GM19324 (cell line): Measurements from ENCODE around the gene TMEM168.
"Not testable (repeated sequence)": the region's sequence is repeated elsewhere in the genome, so short reads cannot be mapped to it uniquely, and the experiment has no call there.

Experiments used
- ATAC-seq: cut with Tn5 transposase; IDR thresholded peaks from one replicate; pipeline ENCODE4 v1.9.1; 2021; ENCODE audit warnings: mild to moderate bottlenecking, moderate library complexity; ENCODE audit not compliant: unreplicated experiment, low FRiP score

TMEM168 gene

GRCh38 chr7:112781558-112781957 is 8.6 kb downstream of the TMEM168 start:
- no peak for ATAC-seq

GRCh38 chr7:112781110-112781509 is 9.1 kb downstream of the TMEM168 start:
- ATAC-seq: no peak

- ATAC-seq: no peak
Observed at GRCh38 chr7:112779667-112780066, 10.5 kb downstream of the TMEM168 start.

GRCh38 chr7:112777406-112777805 is 12.8 kb downstream of the TMEM168 start:
- no peak for ATAC-seq

GRCh38 chr7:112771166-112771565 is 19.0 kb downstream of the TMEM168 start:
- ATAC-seq: no peak

GRCh38 chr7:112770051-112770450 is 20.1 kb downstream of the TMEM168 start:
- no peak for ATAC-seq

GRCh38 chr7:112765105-112765504 is 25.1 kb downstream of the TMEM168 start:
- no peak for ATAC-seq

GRCh38 chr7:112763996-112764395 is 26.2 kb downstream of the TMEM168 start:
- no peak for ATAC-seq

GRCh38 chr7:112763298-112763697 is 26.9 kb downstream of the TMEM168 start:
- no peak for ATAC-seq

GRCh38 chr7:112759905-112760304 is 30.3 kb downstream of the TMEM168 start:
- no peak for ATAC-seq

GRCh38 chr7:112757337-112757736 is 32.9 kb downstream of the TMEM168 start:
- ATAC-seq: peak; percentile 83

- ATAC-seq: no peak
Observed at GRCh38 chr7:112753298-112753697, 36.9 kb downstream of the TMEM168 start.

- no peak for ATAC-seq
Observed at GRCh38 chr7:112752576-112752975, 37.6 kb downstream of the TMEM168 start.

- no peak for ATAC-seq
Observed at GRCh38 chr7:112749775-112750174, 40.4 kb downstream of the TMEM168 start.

GRCh38 chr7:112748381-112748780 is 41.8 kb downstream of the TMEM168 start:
- no peak for ATAC-seq

- ATAC-seq: no peak
Observed at GRCh38 chr7:112745635-112746034, 44.6 kb downstream of the TMEM168 start.

- no peak for ATAC-seq
Observed at GRCh38 chr7:112744818-112745217, 45.4 kb downstream of the TMEM168 start.

GRCh38 chr7:112743811-112744210 is 46.4 kb downstream of the TMEM168 start:
- ATAC-seq: no peak

GRCh38 chr7:112740667-112741066 is 49.5 kb downstream of the TMEM168 start:
- no peak for ATAC-seq

- no peak for ATAC-seq
Observed at GRCh38 chr7:112739436-112740180, 50.6 kb downstream of the TMEM168 start.

GRCh38 chr7:112735261-112735660 is 54.9 kb downstream of the TMEM168 start:
- no peak for ATAC-seq

GRCh38 chr7:112731324-112731723 is 58.9 kb downstream of the TMEM168 start:
- not testable (repeated sequence) for ATAC-seq

GRCh38 chr7:112726076-112726475 is 64.1 kb downstream of the TMEM168 start:
- ATAC-seq: no peak
